Frontal cortex (tissue), 4 donors: ENCODE measurements around the gene ZNF438. TPM values are rescaled to one million over a fixed set of nuclear protein-coding genes. Genes with fewer than 3 reads are reported as not detected.
"Not testable (repeated sequence)": the region's sequence is repeated elsewhere in the genome, so short reads cannot be mapped to it uniquely, and the experiment has no call there.

Source experiments
- DNase-seq, 2 donors: peaks; one replicate each; pipeline ENCODE4 v3.0.0; 2012; ENCODE audit warnings: low spot score in 2 of 2
- FAIRE-seq: peaks from 2 replicates; lab custom pipeline; 2012; peaks lifted over from hg19 to GRCh38; lab: Jason Lieb, UNC
- total RNA-seq: library from RNA; depleted of rRNA; stranded (reverse); fragments of >200 nt; gene quantifications from one replicate; pipeline ENCODE4 v1.2.3, GENCODE V29; 2014
- donor health status: control.
- donor health status: control.
- donor health status: control.

Gene ZNF438
- total RNA-seq, 1 donor from 2014 or later = 2.9 TPM

- FAIRE-seq (no peak), DNase-seq (no peak)
Measured at GRCh38 chr10:30903397-30904138, 128.1 kb downstream of the ZNF438 start.

GRCh38 chr10:30902621-30903396, 128.9 kb downstream of the ZNF438 start:
- FAIRE-seq (no peak), DNase-seq (no peak)

GRCh38 chr10:30901487-30901886, 130.2 kb downstream of the ZNF438 start:
- FAIRE-seq, DNase-seq: not testable (repeated sequence)

GRCh38 chr10:30898964-30899363, 132.7 kb downstream of the ZNF438 start:
- DNase-seq = no peak

GRCh38 chr10:30897547-30897946, 134.1 kb downstream of the ZNF438 start:
- DNase-seq (no peak), FAIRE-seq (no peak)

More at GRCh38 chr10:30898964-30899363, 132.7 kb downstream of the ZNF438 start:
- FAIRE-seq = no peak

- FAIRE-seq (no peak), DNase-seq (no peak)
Measured at GRCh38 chr10:30897048-30897447, 134.6 kb downstream of the ZNF438 start.

GRCh38 chr10:30894221-30894620, 137.4 kb downstream of the ZNF438 start:
- no peak for DNase-seq
- no peak for FAIRE-seq

GRCh38 chr10:30893208-30893607, 138.5 kb downstream of the ZNF438 start:
- no peak for FAIRE-seq

GRCh38 chr10:30887839-30888238, 143.8 kb downstream of the ZNF438 start:
- no peak for DNase-seq
- no peak for FAIRE-seq

More at GRCh38 chr10:30893208-30893607, 138.5 kb downstream of the ZNF438 start:
- no peak for DNase-seq

- DNase-seq (no peak), FAIRE-seq (no peak)
Measured at GRCh38 chr10:30885423-30885822, 146.2 kb downstream of the ZNF438 start.

GRCh38 chr10:30883751-30884150, 147.9 kb downstream of the ZNF438 start:
- FAIRE-seq (no peak), DNase-seq (no peak)

- FAIRE-seq = no peak
- DNase-seq = no peak
Measured at GRCh38 chr10:30883116-30883515, 148.5 kb downstream of the ZNF438 start.

GRCh38 chr10:30882281-30882680, 149.4 kb downstream of the ZNF438 start:
- FAIRE-seq (no peak), DNase-seq (no peak)

- DNase-seq (no peak), FAIRE-seq (no peak)
Measured at GRCh38 chr10:30878920-30879319, 152.7 kb downstream of the ZNF438 start.

GRCh38 chr10:30877111-30877510, 154.6 kb downstream of the ZNF438 start:
- no peak for DNase-seq
- FAIRE-seq = no peak

- FAIRE-seq (no peak), DNase-seq (no peak)
Measured at GRCh38 chr10:30873411-30873810, 158.3 kb downstream of the ZNF438 start.

GRCh38 chr10:30870896-30871295, 160.8 kb downstream of the ZNF438 start:
- FAIRE-seq (no peak), DNase-seq (no peak)

GRCh38 chr10:30869566-30869965, 162.1 kb downstream of the ZNF438 start:
- FAIRE-seq (no peak), DNase-seq (no peak)

GRCh38 chr10:30868611-30869010, 163.1 kb downstream of the ZNF438 start:
- no peak for DNase-seq
- FAIRE-seq = no peak

GRCh38 chr10:30866896-30867295, 164.8 kb downstream of the ZNF438 start:
- FAIRE-seq = no peak
- DNase-seq = no peak
